Kidney (tissue), 14 donors: Measurements from ENCODE around the gene EXOC3L1. TPM values are rescaled to one million over a fixed set of nuclear protein-coding genes. Genes with fewer than 3 reads are reported as not detected.

Experiments used
- DNase-seq, 5 donors: peaks; one replicate each; pipeline ENCODE4 v3.0.0-alpha.2; 2013 to 2020
- FAIRE-seq: peaks from 2 replicates; lab custom pipeline; 2012; peaks lifted over from hg19 to GRCh38; lab: Jason Lieb, UNC
- H3K27ac ChIP-seq, 2 donors: one replicate each; pipeline ENCODE4 v1.7.0; 2013; ENCODE audit warnings: low read depth in 2 of 2, low read length in 2 of 2, inconsistent platforms in 1 of 2
- H3K27me3 ChIP-seq: one replicate; pipeline ENCODE4 v1.7.1; 2013; ENCODE audit warnings: low read length, inconsistent platforms; ENCODE audit not compliant: control insufficient read depth, insufficient read depth
- H3K36me3 ChIP-seq, 3 donors: one replicate each; pipeline versions ENCODE4 v1.7.0 to v1.7.1; 2013; ENCODE audit warnings: low read length in 3 of 3, control low read depth in 1 of 3, inconsistent platforms in 1 of 3; ENCODE audit not compliant: insufficient read depth in 3 of 3, control insufficient read depth in 2 of 3
- H3K4me1 ChIP-seq, 3 donors: one replicate each; pipeline versions ENCODE4 v1.7.0 to v1.7.1; 2013; ENCODE audit warnings: low read length in 3 of 3, inconsistent platforms in 1 of 3, low read depth in 1 of 3; ENCODE audit not compliant: control insufficient read depth in 2 of 3, insufficient read depth in 2 of 3
- H3K4me3 ChIP-seq, 3 donors: one replicate each; pipeline versions ENCODE4 v1.7.0 to v1.8.1; 2013; ENCODE audit warnings: low read length in 3 of 3, control low read depth in 1 of 3, inconsistent platforms in 1 of 3
- H3K9ac ChIP-seq, 3 donors: one replicate each; pipeline versions ENCODE4 v1.7.0 to v1.7.1; 2013; ENCODE audit warnings: low read length in 3 of 3, control low read depth in 1 of 3, inconsistent platforms in 1 of 3
- H3K9me3 ChIP-seq, 3 donors: one replicate each; pipeline versions ENCODE4 v1.7.0 to v1.7.1; 2013; ENCODE audit warnings: low read length in 3 of 3, control low read depth in 1 of 3, inconsistent platforms in 1 of 3; ENCODE audit not compliant: control insufficient read depth in 2 of 3, insufficient read depth in 1 of 3
- intact Hi-C: fragments of 100-400 bp; cut with DNase I; formaldehyde crosslinking; loops from one replicate; pipeline ENCODE4 v1.11.1; 2022
- polyA plus RNA-seq: library from polyadenylated mRNA; stranded (reverse); fragments of 350-450 nt; fragmentation: Illumina TruSeq; extraction: RNeasy Lipid Tissue Mini Kit (QIAGEN cat#74804); gene quantifications from one replicate; pipeline ENCODE4 v1.2.3, GENCODE V29; 2014; ENCODE audit warnings: low read depth, low replicate concordance; ENCODE audit not compliant: insufficient read depth
- total RNA-seq: library from RNA; stranded (reverse); fragmentation: NEBNext Ultra II Directional; extraction: Animal tissue kit (Norgen Biotek cat#: 25700); gene quantifications from one replicate; pipeline ENCODE4 v1.2.1, GENCODE V29; 2021
- TF ChIP-seq, protein P1 (sequence below): IDR thresholded peaks from 3 replicates; pipeline ENCODE4 v1.5.1; 2012; ENCODE audit warnings: mild to moderate bottlenecking, moderate library complexity, borderline replicate concordance; ENCODE audit not compliant: insufficient read depth; ENCODE audit errors: extremely low read depth
- donor health status: control.
- donor health status: control.
- donor health status: control.
- donor health status: control.
- donor health status: control.
- donor health status: DM: yes; HTN: yes; CAD: no.
- donor health status: Normal renal cell carcinoma (clear cell type).

Gene EXOC3L1
- total and polyA plus RNA-seq, 2 donors from 2014 or later: 7.2 to 9.9 TPM

GRCh38 chr16:67213197-67214019 lies 23.5 kb upstream of the EXOC3L1 start:
- FAIRE-seq (no peak), DNase-seq (no peak)
- Histone ChIP-seq H3K27me3 (no peaks in the 10 kb centered on the region), H3K4me3 (no peak overlapping the region), H3K27ac (no peak overlapping the region), H3K4me1 (peaks cover 0 to 6% (median 0%) of the 10 kb centered on the region in 3 donors), H3K36me3 (no peaks in the 10 kb centered on the region), H3K9me3 (no peaks in the 10 kb centered on the region), H3K9ac (no peak overlapping the region)
- TF ChIP-seq, protein P1, sequence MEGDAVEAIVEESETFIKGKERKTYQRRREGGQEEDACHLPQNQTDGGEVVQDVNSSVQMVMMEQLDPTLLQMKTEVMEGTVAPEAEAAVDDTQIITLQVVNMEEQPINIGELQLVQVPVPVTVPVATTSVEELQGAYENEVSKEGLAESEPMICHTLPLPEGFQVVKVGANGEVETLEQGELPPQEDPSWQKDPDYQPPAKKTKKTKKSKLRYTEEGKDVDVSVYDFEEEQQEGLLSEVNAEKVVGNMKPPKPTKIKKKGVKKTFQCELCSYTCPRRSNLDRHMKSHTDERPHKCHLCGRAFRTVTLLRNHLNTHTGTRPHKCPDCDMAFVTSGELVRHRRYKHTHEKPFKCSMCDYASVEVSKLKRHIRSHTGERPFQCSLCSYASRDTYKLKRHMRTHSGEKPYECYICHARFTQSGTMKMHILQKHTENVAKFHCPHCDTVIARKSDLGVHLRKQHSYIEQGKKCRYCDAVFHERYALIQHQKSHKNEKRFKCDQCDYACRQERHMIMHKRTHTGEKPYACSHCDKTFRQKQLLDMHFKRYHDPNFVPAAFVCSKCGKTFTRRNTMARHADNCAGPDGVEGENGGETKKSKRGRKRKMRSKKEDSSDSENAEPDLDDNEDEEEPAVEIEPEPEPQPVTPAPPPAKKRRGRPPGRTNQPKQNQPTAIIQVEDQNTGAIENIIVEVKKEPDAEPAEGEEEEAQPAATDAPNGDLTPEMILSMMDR: no peak
- intact Hi-C loops: no loop called here

DNA sequence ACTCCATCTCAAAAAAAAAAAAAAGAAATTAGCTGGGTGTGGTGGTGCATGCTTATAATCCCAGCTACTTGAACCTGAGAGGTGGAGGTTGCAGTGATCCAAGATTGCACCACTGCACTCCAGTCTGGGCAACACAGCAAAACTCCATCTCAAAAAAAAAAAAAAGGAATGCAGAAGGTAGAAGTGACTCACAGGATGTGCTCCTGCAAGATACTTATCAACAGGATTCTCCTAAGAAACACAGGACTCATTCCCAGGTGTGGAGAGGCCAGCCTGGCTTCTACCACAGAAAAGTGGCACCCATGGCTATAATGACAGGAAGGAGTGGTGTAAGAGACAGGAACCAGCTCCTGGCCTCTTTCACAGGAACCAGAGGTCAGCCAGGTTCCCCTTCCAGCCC lies 22.8 kb upstream of the EXOC3L1 start:
- H3K9me3 ChIP-seq: no peaks in the 10 kb centered on the region
- intact Hi-C loops: no loop called here
- H3K27me3 ChIP-seq: no peaks in the 10 kb centered on the region
- TF ChIP-seq, protein P1: no peak
- FAIRE-seq (no peak), DNase-seq (no peak)
- H3K36me3 ChIP-seq: no peaks in the 10 kb centered on the region
- peaks cover 0 to 6% (median 0%) of the 10 kb centered on the region in 3 donors for H3K4me1 ChIP-seq
- H3K9ac ChIP-seq: no peak overlapping the region
- no peak overlapping the region for H3K27ac ChIP-seq
- H3K4me3 ChIP-seq: no peak overlapping the region

GRCh38 chr16:67211674-67212073 lies 21.7 kb upstream of the EXOC3L1 start:
- no peaks in the 10 kb centered on the region for H3K36me3 ChIP-seq
- no peak overlapping the region for H3K27ac ChIP-seq
- no peak overlapping the region for H3K4me3 ChIP-seq
- TF ChIP-seq, protein P1: no peak
- no peak for FAIRE-seq
- peaks cover 0 to 6% (median 0%) of the 10 kb centered on the region in 3 donors for H3K4me1 ChIP-seq
- H3K9ac ChIP-seq: no peak overlapping the region
- H3K27me3 ChIP-seq: no peaks in the 10 kb centered on the region
- DNase-seq: no peak
- no peaks in the 10 kb centered on the region for H3K9me3 ChIP-seq
- intact Hi-C loops: no loop called here
